Ascending aorta (tissue), 2 donors: ENCODE measurements around the gene WNK2. TPM values are rescaled to one million over a fixed set of nuclear protein-coding genes. Genes with fewer than 3 reads are reported as not detected.
A peak's percentile ranks its signal among the peaks of the same experiment; 100 is the strongest.
"Not testable (repeated sequence)": the region's sequence is repeated elsewhere in the genome, so short reads cannot be mapped to it uniquely, and the experiment has no call there.

ENCODE experiments used
- DNase-seq, 2 donors: peaks; one replicate each; pipeline ENCODE4 v3.0.0-alpha.2; 2019; ENCODE audit warnings: low spot score in 2 of 2
- H3K27ac ChIP-seq, 2 donors: fragments of 200-600 bp; sonication (generic); one replicate each; pipeline ENCODE4 v1.5.1; 2016 to 2017; ENCODE audit warnings: mild to moderate bottlenecking in 1 of 2
- H3K27me3 ChIP-seq: fragments of 200-600 bp; sonication (generic); one replicate; pipeline ENCODE4 v1.5.1; 2017
- H3K36me3 ChIP-seq, 2 donors: fragments of 200-600 bp; sonication (generic); one replicate each; pipeline ENCODE4 v1.5.1; 2016
- H3K4me1 ChIP-seq, 2 donors: fragments of 200-600 bp; sonication (generic); one replicate each; pipeline ENCODE4 v1.5.1; 2016 to 2017; ENCODE audit warnings: mild to moderate bottlenecking in 1 of 2
- H3K4me3 ChIP-seq, 2 donors: fragments of 200-600 bp; sonication (generic); one replicate each; pipeline ENCODE4 v1.5.1; 2016 to 2017; ENCODE audit warnings: mild to moderate bottlenecking in 1 of 2
- H3K9me3 ChIP-seq, 2 donors: fragments of 200-600 bp; sonication (generic); one replicate each; pipeline ENCODE4 v1.5.1; 2016
- CTCF ChIP-seq, 3 experiments: fragments of 200-600 bp in 2 of 3; fragments of 450-650 bp in 1 of 3; sonication (generic) in 2 of 3; IDR thresholded peaks; one replicate each; pipeline ENCODE4 v1.5.1; 2016 to 2019; ENCODE audit warnings: antibody characterized with exemption in 3 of 3, mild to moderate bottlenecking in 1 of 3, moderate library complexity in 1 of 3
- intact Hi-C: fragments of 100-400 bp; cut with DNase I; formaldehyde crosslinking; loops from one replicate; pipeline ENCODE4 v1.15.1; 2023
- total RNA-seq: library from RNA; depleted of rRNA; stranded (reverse); fragments of >200 nt; gene quantifications from one replicate; pipeline ENCODE4 v1.1.0, GENCODE V29; 2016

WNK2 gene
- total RNA-seq, 1 donor from 2014 or later: not detected

DNA sequence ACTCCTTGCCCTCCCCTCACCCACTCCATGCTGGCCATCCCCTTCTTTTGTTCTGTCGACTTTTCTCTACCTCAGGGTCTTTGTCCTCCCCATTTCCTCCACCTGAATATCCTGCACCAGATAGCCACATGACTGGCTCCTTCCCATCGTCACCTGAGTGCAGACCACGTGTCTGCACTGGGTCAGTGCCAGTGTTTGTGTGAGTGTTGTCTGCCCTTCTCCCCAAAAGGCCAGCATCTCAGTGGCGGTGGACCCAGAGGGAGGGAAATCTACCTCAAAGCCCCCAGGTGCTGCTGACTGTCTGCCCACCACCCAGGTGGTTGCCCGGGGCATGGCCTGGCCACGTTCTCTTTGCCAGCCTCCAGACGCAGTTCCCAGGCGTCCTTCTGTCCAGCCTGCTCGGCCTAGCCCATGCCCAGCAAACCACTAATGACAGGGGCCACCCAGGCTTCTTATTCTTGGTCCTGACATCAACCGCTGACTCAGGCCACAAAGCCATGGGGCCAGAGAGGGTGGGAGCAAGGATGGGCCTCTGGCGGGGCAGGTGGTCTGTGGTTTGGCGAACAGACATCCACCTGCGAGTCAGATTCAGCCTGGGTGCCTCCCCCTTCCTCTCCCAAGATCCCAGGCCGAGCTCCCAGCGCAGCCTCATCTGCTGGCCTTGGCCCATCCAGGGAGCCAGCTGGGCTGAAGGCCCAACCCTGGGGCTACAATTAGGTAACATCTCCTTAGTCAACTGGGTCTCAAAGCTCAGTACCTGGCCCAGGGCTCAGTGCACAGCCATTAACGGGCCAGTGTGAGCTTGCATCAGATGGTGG, 44.4 kb upstream of the WNK2 start:
- TF ChIP-seq CTCF (IDR thresholded peaks at IDR 0.05): no peak
- no peak overlapping the region for H3K27ac ChIP-seq
- DNase-seq: no peak
- no peak overlapping the region for H3K4me3 ChIP-seq
- no peaks in the 10 kb centered on the region for H3K36me3 ChIP-seq
- H3K9me3 ChIP-seq: peaks cover 0 to 4% of the 10 kb centered on the region in 2 donors
- intact Hi-C loops: loop anchor here (10.0 kb wide), 2 partner anchors 375 to 425 kb away; partner anchors contain the start of gene BICD2
- no peaks in the 10 kb centered on the region for H3K27me3 ChIP-seq
- peaks cover 5 to 18% of the 10 kb centered on the region in 2 donors for H3K4me1 ChIP-seq

- DNase-seq: no peak
- Histone ChIP-seq H3K4me1 (peaks cover 0 to 12% of the 10 kb centered on the region in 2 donors), H3K9me3 (peaks cover 0 to 4% of the 10 kb centered on the region in 2 donors), H3K36me3 (no peaks in the 10 kb centered on the region), H3K27me3 (no peaks in the 10 kb centered on the region), H3K27ac (peak overlapping the region; percentile 55 to 72), H3K4me3 (no peak overlapping the region)
- intact Hi-C loops: no loop called here
- no peak for TF ChIP-seq CTCF (IDR thresholded peaks at IDR 0.05)
Observed at GRCh38 chr9:93141771-93142483, 42.0 kb upstream of the WNK2 start.

DNA sequence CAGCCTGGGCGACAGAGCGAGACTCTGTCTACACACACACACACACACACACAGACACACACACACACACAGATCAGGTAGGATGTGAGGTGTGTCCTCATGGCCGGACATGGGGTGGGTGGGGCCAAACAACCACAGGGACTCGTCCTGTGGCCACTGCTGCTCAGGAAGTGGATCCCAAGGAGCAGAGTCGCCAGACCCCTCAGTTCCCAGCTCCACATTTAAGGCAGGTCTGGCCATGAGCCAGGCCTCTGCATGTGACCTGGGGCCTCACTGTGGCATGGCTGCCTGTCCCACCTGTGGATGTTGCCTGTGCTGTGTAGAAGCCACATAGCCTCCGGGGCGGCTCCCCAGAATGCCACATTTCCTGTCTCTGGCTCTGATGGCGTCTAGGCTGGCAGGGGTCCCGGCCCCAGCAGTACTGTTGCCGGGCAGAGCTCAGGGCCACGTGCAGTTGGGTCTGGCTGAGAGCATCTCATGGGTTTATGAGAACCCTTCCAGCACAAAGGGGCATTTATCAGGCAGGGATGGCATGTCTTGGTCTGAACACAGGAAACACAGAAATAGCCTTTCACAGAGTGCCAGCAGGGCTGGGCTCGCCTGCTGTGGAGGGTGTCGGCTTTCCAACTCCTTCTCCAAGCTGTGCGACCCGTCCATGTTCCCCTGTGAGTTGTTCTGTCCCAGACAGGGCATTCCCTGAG, 40.0 kb upstream of the WNK2 start:
- Histone ChIP-seq H3K27me3 (no peaks in the 10 kb centered on the region), H3K4me1 (peaks cover 0 to 12% of the 10 kb centered on the region in 2 donors), H3K36me3 (no peaks in the 10 kb centered on the region), H3K9me3 (no peaks in the 10 kb centered on the region), H3K4me3 (peak overlapping the region in 1 of 2 donors; percentile 2), H3K27ac (peak overlapping the region; percentile 63 to 76)
- intact Hi-C loops: no loop called here
- no peak for DNase-seq
- no peak for TF ChIP-seq CTCF (IDR thresholded peaks at IDR 0.05)

- H3K4me1 ChIP-seq: peaks cover 0 to 12% of the 10 kb centered on the region in 2 donors
- H3K36me3 ChIP-seq, DNase-seq, H3K4me3 ChIP-seq, H3K27me3 ChIP-seq, intact Hi-C loops, H3K27ac ChIP-seq, H3K9me3 ChIP-seq: not testable (repeated sequence)
Observed at GRCh38 chr9:93146696-93147095, 37.2 kb upstream of the WNK2 start.

GRCh38 chr9:93147632-93148031, 36.3 kb upstream of the WNK2 start:
- Histone ChIP-seq H3K27ac (no peak overlapping the region), H3K36me3 (no peaks in the 10 kb centered on the region), H3K4me1 (peaks cover 0 to 7% of the 10 kb centered on the region in 2 donors), H3K27me3 (no peaks in the 10 kb centered on the region), H3K9me3 (no peaks in the 10 kb centered on the region), H3K4me3 (no peak overlapping the region)
- no peak for DNase-seq
- intact Hi-C loops: no loop called here
- TF ChIP-seq CTCF (IDR thresholded peaks at IDR 0.05): no peak
